Measurements from ENCODE around the gene PHETA2. TPM values are rescaled to one million over a fixed set of nuclear protein-coding genes. Genes with fewer than 3 reads are reported as not detected.

Gene PHETA2
- total and polyA plus RNA-seq, 2 of the 13 experiments (the other 11 are each of a cell fraction or from before 2014, with no cell fraction given), result 0.07 TPM; not detected in 1

DNA sequence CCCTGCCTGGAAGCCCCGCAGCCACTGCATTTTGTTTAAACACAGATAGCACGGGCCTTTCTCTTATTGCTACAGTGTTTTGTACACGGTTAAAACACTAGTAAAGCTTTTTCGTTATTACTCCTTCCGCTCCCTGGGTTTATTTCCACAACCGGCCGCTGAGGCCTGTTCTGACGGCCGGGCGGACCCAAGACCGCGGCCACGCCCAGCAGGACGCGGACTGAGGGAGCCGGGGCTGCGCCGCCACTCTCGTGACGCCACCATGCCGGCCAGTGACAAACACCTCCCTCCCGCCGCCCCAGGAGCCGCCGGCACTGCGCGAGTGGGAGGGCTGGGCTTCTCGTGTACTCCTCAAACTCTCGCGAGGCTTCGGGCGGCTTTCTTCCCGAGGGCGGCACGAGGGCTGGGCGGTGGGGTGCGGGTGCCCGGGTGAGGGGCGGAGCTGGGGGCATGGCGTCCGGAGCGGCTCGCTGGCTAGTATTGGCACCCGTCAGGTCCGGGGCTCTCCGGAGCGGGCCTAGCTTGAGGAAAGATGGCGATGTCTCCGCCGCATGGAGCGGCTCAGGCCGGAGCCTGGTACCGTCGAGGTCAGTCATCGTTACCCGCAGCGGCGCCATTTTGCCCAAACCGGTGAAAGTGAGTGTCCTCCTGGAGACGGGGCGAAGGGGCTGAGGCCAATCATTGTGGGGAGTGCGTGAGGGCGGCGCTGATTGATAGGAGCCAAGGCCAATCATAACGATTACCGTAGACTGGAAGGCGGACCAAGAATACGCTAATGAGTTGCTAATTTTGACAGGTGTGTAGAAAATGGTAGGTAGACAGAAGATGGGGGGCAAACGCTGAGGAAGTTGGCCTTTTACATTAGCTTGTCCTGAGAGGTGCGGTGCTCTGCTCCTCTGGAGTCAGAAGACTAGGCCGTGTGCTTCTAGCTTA, 5.5 kb downstream of the PHETA2 start, which contains the start of gene SMDT1 (continued):
- TF ChIP-seq, protein P1, sequence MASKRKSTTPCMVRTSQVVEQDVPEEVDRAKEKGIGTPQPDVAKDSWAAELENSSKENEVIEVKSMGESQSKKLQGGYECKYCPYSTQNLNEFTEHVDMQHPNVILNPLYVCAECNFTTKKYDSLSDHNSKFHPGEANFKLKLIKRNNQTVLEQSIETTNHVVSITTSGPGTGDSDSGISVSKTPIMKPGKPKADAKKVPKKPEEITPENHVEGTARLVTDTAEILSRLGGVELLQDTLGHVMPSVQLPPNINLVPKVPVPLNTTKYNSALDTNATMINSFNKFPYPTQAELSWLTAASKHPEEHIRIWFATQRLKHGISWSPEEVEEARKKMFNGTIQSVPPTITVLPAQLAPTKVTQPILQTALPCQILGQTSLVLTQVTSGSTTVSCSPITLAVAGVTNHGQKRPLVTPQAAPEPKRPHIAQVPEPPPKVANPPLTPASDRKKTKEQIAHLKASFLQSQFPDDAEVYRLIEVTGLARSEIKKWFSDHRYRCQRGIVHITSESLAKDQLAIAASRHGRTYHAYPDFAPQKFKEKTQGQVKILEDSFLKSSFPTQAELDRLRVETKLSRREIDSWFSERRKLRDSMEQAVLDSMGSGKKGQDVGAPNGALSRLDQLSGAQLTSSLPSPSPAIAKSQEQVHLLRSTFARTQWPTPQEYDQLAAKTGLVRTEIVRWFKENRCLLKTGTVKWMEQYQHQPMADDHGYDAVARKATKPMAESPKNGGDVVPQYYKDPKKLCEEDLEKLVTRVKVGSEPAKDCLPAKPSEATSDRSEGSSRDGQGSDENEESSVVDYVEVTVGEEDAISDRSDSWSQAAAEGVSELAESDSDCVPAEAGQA (IDR thresholded peaks at IDR 0.05; ENCODE audit: low read depth), result peak; percentile 67
- TF ChIP-seq, protein P1 (CRISPR knock-in tag; IDR thresholded peaks at IDR 0.05; ENCODE audit: borderline replicate concordance), result peak; percentile 50; the same call in 1 of the 2 replicates
- no peak for TF ChIP-seq ZNF460 (CRISPR knock-in tag; IDR thresholded peaks at IDR 0.05; ENCODE audit: borderline replicate concordance)
- no peak for TF ChIP-seq FLYWCH1 (CRISPR knock-in tag; IDR thresholded peaks at IDR 0.05)
- TF ChIP-seq TBL1XR1 (IDR thresholded peaks at IDR 0.05; ENCODE audit: borderline replicate concordance, low read length, partially characterized antibody), result no peak
- no peak for TF ChIP-seq SIX4 (CRISPR knock-in tag; IDR thresholded peaks at IDR 0.05)
- TF ChIP-seq YEATS4 (CRISPR knock-in tag; IDR thresholded peaks at IDR 0.05; ENCODE audit: borderline replicate concordance), result peak; percentile 94
- TF ChIP-seq, protein P2, sequence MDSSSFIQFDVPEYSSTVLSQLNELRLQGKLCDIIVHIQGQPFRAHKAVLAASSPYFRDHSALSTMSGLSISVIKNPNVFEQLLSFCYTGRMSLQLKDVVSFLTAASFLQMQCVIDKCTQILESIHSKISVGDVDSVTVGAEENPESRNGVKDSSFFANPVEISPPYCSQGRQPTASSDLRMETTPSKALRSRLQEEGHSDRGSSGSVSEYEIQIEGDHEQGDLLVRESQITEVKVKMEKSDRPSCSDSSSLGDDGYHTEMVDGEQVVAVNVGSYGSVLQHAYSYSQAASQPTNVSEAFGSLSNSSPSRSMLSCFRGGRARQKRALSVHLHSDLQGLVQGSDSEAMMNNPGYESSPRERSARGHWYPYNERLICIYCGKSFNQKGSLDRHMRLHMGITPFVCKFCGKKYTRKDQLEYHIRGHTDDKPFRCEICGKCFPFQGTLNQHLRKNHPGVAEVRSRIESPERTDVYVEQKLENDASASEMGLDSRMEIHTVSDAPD (CRISPR knock-in tag; IDR thresholded peaks at IDR 0.05), result no peak
- TF ChIP-seq, protein P3, sequence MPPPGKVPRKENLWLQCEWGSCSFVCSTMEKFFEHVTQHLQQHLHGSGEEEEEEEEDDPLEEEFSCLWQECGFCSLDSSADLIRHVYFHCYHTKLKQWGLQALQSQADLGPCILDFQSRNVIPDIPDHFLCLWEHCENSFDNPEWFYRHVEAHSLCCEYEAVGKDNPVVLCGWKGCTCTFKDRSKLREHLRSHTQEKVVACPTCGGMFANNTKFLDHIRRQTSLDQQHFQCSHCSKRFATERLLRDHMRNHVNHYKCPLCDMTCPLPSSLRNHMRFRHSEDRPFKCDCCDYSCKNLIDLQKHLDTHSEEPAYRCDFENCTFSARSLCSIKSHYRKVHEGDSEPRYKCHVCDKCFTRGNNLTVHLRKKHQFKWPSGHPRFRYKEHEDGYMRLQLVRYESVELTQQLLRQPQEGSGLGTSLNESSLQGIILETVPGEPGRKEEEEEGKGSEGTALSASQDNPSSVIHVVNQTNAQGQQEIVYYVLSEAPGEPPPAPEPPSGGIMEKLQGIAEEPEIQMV (CRISPR knock-in tag; IDR thresholded peaks at IDR 0.05; ENCODE audit: low read depth), result peak; percentile 56; the same call in 1 of the 2 replicates
- peak; percentile 64; the same call in 1 of the 2 replicates for TF ChIP-seq SP5 (CRISPR knock-in tag; IDR thresholded peaks at IDR 0.05; ENCODE audit: borderline replicate concordance, low read depth)
- TF ChIP-seq MIER3 (CRISPR knock-in tag; IDR thresholded peaks at IDR 0.05; ENCODE audit: borderline replicate concordance), result peak; percentile 14; the same call in 1 of the 2 replicates
- TF ChIP-seq ZNF205 (CRISPR knock-in tag; IDR thresholded peaks at IDR 0.05), result no peak
- TF ChIP-seq, protein P4, sequence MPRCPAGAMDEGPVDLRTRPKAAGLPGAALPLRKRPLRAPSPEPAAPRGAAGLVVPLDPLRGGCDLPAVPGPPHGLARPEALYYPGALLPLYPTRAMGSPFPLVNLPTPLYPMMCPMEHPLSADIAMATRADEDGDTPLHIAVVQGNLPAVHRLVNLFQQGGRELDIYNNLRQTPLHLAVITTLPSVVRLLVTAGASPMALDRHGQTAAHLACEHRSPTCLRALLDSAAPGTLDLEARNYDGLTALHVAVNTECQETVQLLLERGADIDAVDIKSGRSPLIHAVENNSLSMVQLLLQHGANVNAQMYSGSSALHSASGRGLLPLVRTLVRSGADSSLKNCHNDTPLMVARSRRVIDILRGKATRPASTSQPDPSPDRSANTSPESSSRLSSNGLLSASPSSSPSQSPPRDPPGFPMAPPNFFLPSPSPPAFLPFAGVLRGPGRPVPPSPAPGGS (CRISPR knock-in tag; IDR thresholded peaks at IDR 0.05), result peak; percentile 88
- peak; percentile 38; the same call in 1 of the 2 replicates for TF ChIP-seq NCOR1 (IDR thresholded peaks at IDR 0.05; ENCODE audit: borderline replicate concordance, low read length)
